ENCODE data around the gene IFT122.

DNA sequence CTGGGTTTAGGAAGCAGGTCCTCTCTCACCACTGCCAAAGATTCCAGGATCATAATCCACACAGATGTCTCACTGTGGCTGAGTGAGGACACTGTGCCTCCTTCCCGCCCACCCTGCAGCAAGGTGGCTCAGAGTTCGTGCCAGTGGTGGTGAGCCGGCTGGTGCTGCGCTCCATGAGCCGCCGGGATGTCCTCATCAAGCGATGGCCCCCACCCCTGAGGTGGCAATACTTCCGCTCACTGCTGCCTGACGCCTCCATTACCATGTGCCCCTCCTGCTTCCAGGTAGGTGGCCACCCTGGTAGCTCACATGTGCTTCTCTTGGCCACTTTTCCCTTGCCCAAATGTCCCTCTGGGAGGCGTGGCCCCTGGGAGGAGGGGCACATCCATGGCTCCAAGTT lies 79.4 kb downstream of the IFT122 start:
- TF ChIP-seq POLR2A (IDR thresholded peaks at IDR 0.05; ENCODE audit: low read depth, low read length) = no peak
- no peak for TF ChIP-seq SPI1 (IDR thresholded peaks at IDR 0.05; ENCODE audit: low read depth, low read length)
- no peak for TF ChIP-seq TAF1 (IDR thresholded peaks at IDR 0.05; ENCODE audit: low read depth, low read length)
- no peak for TF ChIP-seq POLR2AphosphoS5 (IDR thresholded peaks at IDR 0.05; ENCODE audit: low read depth, low read length)
- TF ChIP-seq PAX5 (IDR thresholded peaks at IDR 0.05; ENCODE audit: insufficient read depth, low read length, severe bottlenecking) = no peak
- no peak for TF ChIP-seq POU2F2 (IDR thresholded peaks at IDR 0.05; ENCODE audit: low read depth, low read length)

All from GM12891 (cell line).